GM18526 (cell line): ENCODE results near the gene NPL.

Source experiments
- POLR2A ChIP-seq: IDR thresholded peaks from 3 replicates; pipeline ENCODE4 v1.6.1; 2011; ENCODE audit not compliant: insufficient read length; ENCODE audit errors: extremely low read depth

The NPL gene

GRCh38 chr1:182863940-182864339, 74.4 kb downstream of the NPL start:
- no peak for TF ChIP-seq POLR2A

GRCh38 chr1:182867861-182868260, 78.3 kb downstream of the NPL start:
- TF ChIP-seq POLR2A = no peak

- TF ChIP-seq POLR2A = no peak
Observed at GRCh38 chr1:182869241-182869666, 79.7 kb downstream of the NPL start.

- no peak for TF ChIP-seq POLR2A
Observed at GRCh38 chr1:182872881-182873280, 83.3 kb downstream of the NPL start.

- no peak for TF ChIP-seq POLR2A
Observed at GRCh38 chr1:182875889-182876288, 86.3 kb downstream of the NPL start.

GRCh38 chr1:182877331-182877730, 87.8 kb downstream of the NPL start:
- TF ChIP-seq POLR2A = no peak

GRCh38 chr1:182877842-182878241, 88.3 kb downstream of the NPL start:
- TF ChIP-seq POLR2A = no peak
